Glomerular visceral epithelial cell (primary cell): Measurements from ENCODE around the gene RIN3.

Source experiments
- DNase-seq: peaks from one replicate; pipeline ENCODE4 v3.0.0-alpha.2; 2016; ENCODE audit errors: extremely low spot score

Gene RIN3

GRCh38 chr14:92556863-92557543 is 43.4 kb downstream of the RIN3 start:
- no peak for DNase-seq

- no peak for DNase-seq
Observed at GRCh38 chr14:92557544-92557912, 43.9 kb downstream of the RIN3 start.

DNA sequence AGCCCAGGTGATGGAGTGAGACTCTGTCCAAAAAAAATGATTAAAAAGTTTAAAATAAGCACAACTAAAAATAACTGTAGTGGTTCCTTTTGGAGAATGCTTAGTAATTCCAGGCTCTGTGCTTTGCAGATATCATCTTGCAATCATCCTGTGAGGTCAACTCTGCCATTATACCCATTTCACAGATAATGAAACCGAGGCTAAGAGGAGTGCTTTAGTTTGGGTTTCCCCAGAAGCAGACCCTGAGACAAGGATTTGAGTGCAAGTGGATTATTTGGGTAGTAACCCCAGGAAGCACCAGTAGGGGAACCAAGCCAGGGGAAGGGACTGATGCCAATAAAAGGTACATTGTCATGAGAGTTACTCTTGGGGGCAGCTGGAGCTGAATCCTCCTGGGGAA is 44.7 kb downstream of the RIN3 start:
- no peak for DNase-seq

DNA sequence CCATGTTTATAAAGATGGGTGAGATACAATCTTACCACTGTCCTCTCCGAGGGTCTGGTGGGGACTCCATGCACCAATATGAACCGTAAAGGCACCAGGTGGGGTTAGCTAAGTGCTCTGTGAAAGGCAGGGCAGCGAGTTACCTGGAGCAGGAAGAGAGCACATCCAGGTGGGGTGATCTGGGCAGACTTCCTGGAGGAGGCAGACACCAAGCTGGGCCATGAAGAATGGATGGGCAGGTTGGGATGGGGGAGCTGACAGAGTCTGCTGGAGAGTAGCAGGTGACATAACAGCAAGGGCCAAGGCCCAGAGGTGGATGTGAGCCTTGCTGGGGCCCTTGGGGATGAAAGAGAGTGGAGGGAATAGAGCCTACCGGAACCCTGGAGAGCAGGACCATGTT is 45.9 kb downstream of the RIN3 start:
- DNase-seq = no peak

DNA sequence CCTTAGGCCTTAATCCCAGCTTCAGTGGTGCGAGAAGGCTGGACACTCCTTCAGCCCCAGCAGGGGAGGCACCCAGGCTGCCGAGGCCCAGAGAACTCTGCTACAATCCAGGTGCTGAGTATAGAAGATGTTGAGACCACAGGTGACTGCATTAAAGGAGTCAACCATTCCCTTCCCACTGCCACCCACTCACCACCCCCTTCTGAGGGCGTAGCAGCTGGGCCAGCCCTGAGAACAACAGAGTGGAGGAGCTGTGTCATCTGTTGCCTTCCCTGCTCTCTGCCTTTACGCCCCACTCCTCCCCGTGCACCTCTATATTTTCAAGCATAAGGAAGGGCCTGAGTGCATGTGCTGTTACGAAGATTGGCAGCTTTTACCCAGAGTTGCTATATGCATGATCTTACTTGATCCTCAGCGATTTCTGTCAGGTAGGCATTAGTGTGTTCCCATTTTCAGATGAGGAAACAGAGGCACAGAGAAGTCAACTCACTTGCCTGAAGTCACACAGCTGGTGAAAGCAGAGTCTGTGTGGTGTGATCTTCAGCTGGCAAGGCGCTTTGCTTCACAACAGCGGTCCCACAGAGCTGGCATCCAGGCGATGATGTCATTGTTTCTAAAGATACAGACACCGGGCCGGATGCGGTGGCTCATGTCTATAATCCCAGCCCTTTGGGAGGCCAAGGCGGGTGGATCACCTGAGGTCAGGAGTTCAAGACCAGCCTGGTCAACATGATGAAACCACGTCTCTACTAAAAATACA is 46.7 kb downstream of the RIN3 start:
- DNase-seq = no peak

DNA sequence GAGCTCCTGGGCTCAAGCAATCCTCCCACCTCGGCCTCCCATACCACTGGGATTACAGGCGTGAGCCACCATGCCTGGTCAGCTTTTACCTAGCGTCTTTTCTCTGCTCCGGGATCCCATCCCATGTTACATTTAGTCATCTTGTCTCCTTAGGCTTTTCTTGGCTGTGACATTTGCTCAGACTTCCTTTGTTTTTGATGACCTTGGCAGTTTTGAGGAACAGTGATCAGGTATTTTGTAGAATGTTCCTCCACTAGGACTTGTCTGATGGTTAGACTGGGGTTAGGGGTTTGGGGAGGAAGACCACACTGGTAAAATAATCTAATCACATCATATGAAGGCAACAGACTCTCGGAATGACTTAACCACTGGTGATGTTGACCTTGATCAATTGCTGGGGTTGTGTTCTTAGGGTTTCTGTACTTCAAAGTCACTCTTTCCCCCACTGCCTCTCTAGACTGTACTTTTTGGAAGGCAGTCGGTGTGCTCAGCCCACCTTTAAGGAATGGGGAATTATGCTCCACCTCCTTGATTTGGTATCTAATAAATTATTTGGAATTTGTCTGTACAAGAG is 48.4 kb downstream of the RIN3 start:
- DNase-seq = no peak

DNA sequence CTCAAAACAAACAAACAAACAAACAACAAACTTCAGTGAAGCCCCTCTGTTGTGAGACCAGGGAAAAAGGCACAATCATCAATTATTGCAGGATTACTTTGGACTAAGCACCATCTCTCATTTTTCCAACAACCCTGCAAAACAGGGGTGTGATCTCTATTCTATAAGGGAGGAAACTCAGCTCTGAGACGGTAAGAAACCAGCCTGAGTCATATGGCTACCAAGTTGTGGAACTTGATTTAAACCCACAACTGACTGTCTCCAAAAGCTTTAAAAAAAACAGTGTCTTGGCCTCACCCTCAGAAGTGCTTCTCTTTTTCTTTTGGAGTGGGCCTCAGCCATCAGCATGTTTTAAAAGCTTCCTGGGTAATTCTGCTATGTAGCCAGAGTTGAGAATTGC is 49.8 kb downstream of the RIN3 start:
- no peak for DNase-seq

DNA sequence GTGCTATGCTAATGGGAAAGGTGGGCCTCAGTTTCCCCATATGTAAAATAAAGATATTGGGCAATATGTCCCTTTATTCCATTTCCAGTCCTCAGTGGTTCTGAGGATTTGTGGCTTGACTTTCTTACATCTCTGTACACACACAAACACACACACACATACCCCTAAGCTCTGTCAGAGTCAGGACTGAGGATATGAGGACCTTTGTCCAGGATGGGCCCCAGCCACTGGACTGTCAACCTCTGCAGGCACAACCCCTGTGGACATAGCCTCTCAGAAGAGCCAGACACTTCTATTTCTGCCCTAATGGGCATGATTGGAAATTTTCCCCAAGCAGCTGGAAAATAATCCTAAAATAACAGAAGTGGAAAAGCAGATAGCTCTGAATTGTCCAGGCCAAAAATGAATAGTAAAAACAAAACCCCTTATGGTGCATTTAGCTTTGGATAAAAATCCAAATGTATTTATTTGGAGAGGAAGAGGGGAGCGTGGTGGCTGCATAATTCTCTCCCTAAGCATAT is 50.2 kb downstream of the RIN3 start:
- DNase-seq = no peak

DNA sequence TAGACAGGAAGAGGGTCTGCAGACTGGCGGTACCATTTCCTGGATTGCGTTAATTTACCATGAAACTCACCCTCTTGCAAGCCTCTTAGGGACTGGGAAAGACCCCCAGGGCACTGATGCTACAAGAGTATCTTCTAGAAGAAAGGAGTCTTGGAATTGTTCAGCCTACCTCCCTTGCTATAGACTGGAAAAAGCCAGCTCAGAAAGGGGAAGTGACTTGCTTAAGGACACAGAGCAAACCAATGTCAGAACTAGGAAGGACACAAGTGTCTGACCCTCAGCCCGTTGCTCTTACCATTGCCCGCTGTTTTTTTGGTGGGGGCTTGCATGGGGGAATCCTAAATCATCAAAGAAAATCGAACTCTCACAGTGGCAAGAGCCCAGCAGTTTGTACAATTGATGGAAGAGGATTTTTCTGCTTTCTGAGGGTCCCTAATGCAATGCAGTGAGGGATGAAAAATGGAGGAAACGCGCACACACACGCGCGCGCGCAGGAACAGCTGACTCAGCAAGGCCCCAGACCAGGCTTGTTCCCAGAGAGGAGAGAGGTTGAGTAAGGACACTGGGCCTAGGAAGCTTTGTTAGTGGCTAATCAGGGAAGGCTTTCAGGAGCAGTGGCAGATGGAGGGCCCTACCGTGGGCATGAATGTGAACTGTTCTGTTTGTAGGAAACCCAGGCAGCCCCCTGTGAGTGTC is 50.9 kb downstream of the RIN3 start:
- DNase-seq = no peak

- no peak for DNase-seq
Observed at GRCh38 chr14:92565040-92565717, 51.6 kb downstream of the RIN3 start.

- DNase-seq = no peak
Observed at GRCh38 chr14:92565718-92566115, 52.1 kb downstream of the RIN3 start.

- DNase-seq = no peak
Observed at GRCh38 chr14:92567173-92567725, 53.7 kb downstream of the RIN3 start.

- no peak for DNase-seq
Observed at GRCh38 chr14:92568621-92569479, 55.3 kb downstream of the RIN3 start.

DNA sequence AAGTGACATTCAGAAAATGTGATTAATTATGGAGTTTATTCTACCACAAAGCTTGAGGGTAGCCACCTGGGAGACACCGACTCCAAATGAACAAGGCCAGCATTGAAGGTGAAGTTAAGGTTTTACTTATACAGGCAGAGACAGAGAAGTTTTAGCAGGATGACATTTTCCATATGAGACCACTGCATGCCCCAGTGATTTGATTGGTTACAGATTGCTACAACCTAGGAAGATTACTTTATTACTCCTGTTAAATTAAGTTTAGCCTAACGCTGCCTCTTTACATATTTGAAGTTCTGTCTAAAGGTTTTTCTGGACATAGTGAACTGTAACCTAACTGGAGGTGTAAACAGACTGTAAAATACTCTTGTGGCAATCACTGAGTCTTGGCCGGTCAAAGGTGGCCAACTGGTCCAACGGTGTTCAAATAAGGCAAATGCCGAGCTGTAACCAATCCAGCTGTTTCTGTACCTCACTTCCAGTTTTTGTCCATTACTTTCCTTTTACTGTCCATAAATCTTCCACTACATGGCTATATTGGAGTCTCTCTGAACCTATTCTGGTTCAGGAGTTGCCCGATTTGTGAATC is 57.2 kb downstream of the RIN3 start:
- no peak for DNase-seq

- DNase-seq = no peak
Observed at GRCh38 chr14:92572050-92572449, 58.5 kb downstream of the RIN3 start.

GRCh38 chr14:92573761-92574498 is 60.3 kb downstream of the RIN3 start:
- no peak for DNase-seq

GRCh38 chr14:92575061-92575747 is 61.6 kb downstream of the RIN3 start:
- no peak for DNase-seq

GRCh38 chr14:92575748-92576303 is 62.2 kb downstream of the RIN3 start:
- DNase-seq = no peak
